HCT116 (cell line): Measurements from ENCODE around the gene TUBA8. TPM values are rescaled to one million over a fixed set of nuclear protein-coding genes. Genes with fewer than 3 reads are reported as not detected.

ENCODE experiments used
- ATAC-seq: fragments of 200-7000 bp; cut with Tn5 transposase; 2 replicates; pipeline ENCODE4 v1.9.1; 2020; ENCODE audit warnings: mild to moderate bottlenecking, moderate library complexity
- BruUV-seq: library from RNA; stranded (reverse); fragments of 400-500 nt; replicated peaks from 2 replicates; lab custom pipeline; 2021; lab: Mats Ljungman, UMichigan
- CTCF ChIA-PET: fragments of 300-600 bp; sonication (Branson Sonifier 250); formaldehyde crosslinking; loops from one replicate; lab custom pipeline; 2021; ENCODE audit warnings: antibody characterized with exemption; lab: Charles Lee
- POLR2A ChIA-PET: fragments of 300-600, 350-600 bp; sonication (Branson Sonifier 250); formaldehyde crosslinking; loops from one replicate; lab custom pipeline; 2021; ENCODE audit warnings: antibody characterized with exemption; lab: Charles Lee
- RAD21 ChIA-PET, 2 experiments: fragments of 300-600 bp; sonication (Branson Sonifier 250); formaldehyde crosslinking; loops; one replicate each; lab custom pipeline; 2023; ENCODE audit warnings: low total read pairs in 2 of 2; ENCODE audit not compliant: uncharacterized antibody in 2 of 2, unreplicated experiment in 2 of 2, low non-redundant PET in 1 of 2; lab: Charles Lee
- DNase-seq: peaks from one replicate; pipeline ENCODE4 v3.0.0-alpha.2; 2010; ENCODE audit warnings: low read depth, low spot score
- H2AFZ ChIP-seq: fragments of 200-600 bp; shearing (Covaris generic), sonication (generic); 2 replicates; pipeline ENCODE4 v1.6.1; 2017; ENCODE audit warnings: low read depth, mixed run types, mixed read lengths, antibody characterized with exemption, low read length; ENCODE audit not compliant: poor library complexity, severe bottlenecking
- H3K27ac ChIP-seq: 2 replicates; pipeline ENCODE4 v1.5.1; 2012; ENCODE audit warnings: low read depth, low read length
- H3K27me3 ChIP-seq: fragments of 200-600 bp; sonication (generic); 2 replicates; pipeline ENCODE4 v1.6.1; 2016; ENCODE audit warnings: mixed run types, low read length, mixed read lengths; ENCODE audit not compliant: insufficient read depth
- H3K36me3 ChIP-seq, 2 experiments: fragments of 200-500 bp in 1 of 2; fragments of 200-600 bp in 1 of 2; sonication (Bioruptor generic) in 1 of 2; sonication (generic) in 1 of 2; 2 replicates each; pipeline versions ENCODE4 v1.5.1 to v1.6.1; 2014 to 2016; ENCODE audit warnings: low read length in 2 of 2, inconsistent platforms in 1 of 2, mixed read lengths in 1 of 2, mixed run types in 1 of 2; ENCODE audit not compliant: insufficient read depth in 2 of 2, control insufficient read depth in 1 of 2
- H3K4me1 ChIP-seq, 2 experiments: fragments of 200-600 bp in 1 of 2; sonication (generic) in 1 of 2; 2 replicates each; pipeline versions ENCODE4 v1.5.1 to v1.6.1; 2012 to 2017; ENCODE audit warnings: low read length in 2 of 2, inconsistent platforms in 1 of 2, mild to moderate bottlenecking in 1 of 2, mixed read lengths in 1 of 2, mixed run types in 1 of 2, moderate library complexity in 1 of 2; ENCODE audit not compliant: insufficient read depth in 2 of 2, control insufficient read depth in 1 of 2
- H3K4me2 ChIP-seq: fragments of 200-600 bp; sonication (generic); 2 replicates; pipeline ENCODE4 v1.6.1; 2017; ENCODE audit warnings: mixed run types, low read length, mixed read lengths
- H3K4me3 ChIP-seq, 2 experiments: fragments of 200-600 bp in 1 of 2; sonication (generic) in 1 of 2; replicated peaks in 1 of 2; 2 replicates each; pipeline ENCODE4 v1.5.1; 2011 to 2016; ENCODE audit warnings: low read length in 2 of 2, control low read depth in 1 of 2, low read depth in 1 of 2, mild to moderate bottlenecking in 1 of 2, mixed read lengths in 1 of 2, mixed run types in 1 of 2
- H3K79me2 ChIP-seq: fragments of 200-600 bp; sonication (generic); 2 replicates; pipeline ENCODE4 v1.6.1; 2017; ENCODE audit warnings: mild to moderate bottlenecking, mixed run types, low read length, moderate library complexity, mixed read lengths; ENCODE audit not compliant: insufficient read depth
- H3K9ac ChIP-seq: fragments of 200-600 bp; sonication (generic); 2 replicates; pipeline ENCODE4 v1.6.1; 2016; ENCODE audit warnings: low read length, mixed read lengths
- H3K9me2 ChIP-seq: fragments of 200-600 bp; sonication (generic), shearing (Covaris generic); 2 replicates; pipeline ENCODE4 v1.6.1; 2017; ENCODE audit warnings: mixed run types, mild to moderate bottlenecking, moderate library complexity; ENCODE audit not compliant: insufficient read depth
- H3K9me3 ChIP-seq, 2 experiments: fragments of 200-500 bp in 1 of 2; fragments of 200-600 bp in 1 of 2; sonication (Bioruptor generic) in 1 of 2; sonication (generic) in 1 of 2; 2 replicates each; pipeline ENCODE4 v1.6.1; 2014 to 2017; ENCODE audit warnings: low read length in 2 of 2, mixed read lengths in 2 of 2, inconsistent platforms in 1 of 2, low read depth in 1 of 2, mild to moderate bottlenecking in 1 of 2, mixed run types in 1 of 2, moderate library complexity in 1 of 2; ENCODE audit not compliant: control insufficient read depth in 1 of 2, insufficient read depth in 1 of 2
- H4K20me1 ChIP-seq: fragments of 200-600 bp; sonication (generic), shearing (Covaris generic); 2 replicates; pipeline ENCODE4 v1.6.1; 2017; ENCODE audit warnings: mixed run types, mild to moderate bottlenecking, moderate library complexity; ENCODE audit not compliant: insufficient read depth
- CBX3 ChIP-seq: IDR thresholded peaks from 2 replicates; pipeline ENCODE4 v1.6.1; 2012; ENCODE audit warnings: low read depth
- CEBPB ChIP-seq: IDR thresholded peaks from 2 replicates; pipeline ENCODE4 v1.6.1; 2012; ENCODE audit warnings: low read depth
- EGR1 ChIP-seq: IDR thresholded peaks from 2 replicates; pipeline ENCODE4 v1.6.1; 2012; ENCODE audit warnings: low read depth
- EZH2 ChIP-seq: fragments of 200-600 bp; sonication (generic); IDR thresholded peaks from 2 replicates; pipeline ENCODE4 v1.6.1; 2017; ENCODE audit warnings: antibody characterized with exemption, mixed run types
- EZH2phosphoT487 ChIP-seq: fragments of 200-600 bp; IDR thresholded peaks from 2 replicates; pipeline ENCODE4 v1.6.1; 2018; ENCODE audit warnings: antibody characterized with exemption, borderline replicate concordance
- POLR2A ChIP-seq: IDR thresholded peaks from 2 replicates; pipeline ENCODE4 v1.7.0; 2011; ENCODE audit warnings: borderline replicate concordance; ENCODE audit not compliant: insufficient read depth, insufficient read length; ENCODE audit errors: extremely low read depth
- POLR2AphosphoS5 ChIP-seq: IDR thresholded peaks from 2 replicates; pipeline ENCODE4 v1.6.1; 2011; ENCODE audit warnings: mild to moderate bottlenecking, low read depth, low read length, moderate library complexity
- RAD21 ChIP-seq: IDR thresholded peaks from 2 replicates; pipeline ENCODE4 v1.6.1; 2012; ENCODE audit warnings: low read depth, mild to moderate bottlenecking
- SIN3A ChIP-seq: IDR thresholded peaks from 2 replicates; pipeline ENCODE4 v1.6.1; 2012; ENCODE audit warnings: low read depth
- SP1 ChIP-seq: IDR thresholded peaks from 2 replicates; pipeline ENCODE4 v1.6.1; 2012; ENCODE audit warnings: low read depth
- TCF7L2 ChIP-seq: IDR thresholded peaks from 2 replicates; pipeline ENCODE4 v1.7.0; 2011; ENCODE audit warnings: borderline replicate concordance, inconsistent platforms; ENCODE audit not compliant: insufficient read depth, insufficient read length; ENCODE audit errors: extremely low read depth
- ZFX ChIP-seq: fragments of 450-650 bp; IDR thresholded peaks from 2 replicates; pipeline ENCODE4 v1.6.1; 2017
- ZNF274 ChIP-seq: fragments of 200-500 bp; sonication (Bioruptor generic); IDR thresholded peaks from 2 replicates; pipeline ENCODE4 v1.6.1; 2014; ENCODE audit warnings: mild to moderate bottlenecking, low read depth, low read length, inconsistent platforms
- intact Hi-C: fragments of 100-400 bp; cut with micrococcal nuclease; formaldehyde crosslinking; loops from 2 replicates; pipeline ENCODE4 v1.10.0; 2022
- total RNA-seq: library from RNA; stranded (reverse); gene quantifications from one replicate; pipeline ENCODE4 v1.2.1, GENCODE V29; 2021; ENCODE audit not compliant: unreplicated experiment
- TF ChIP-seq, protein P1 (sequence below): IDR thresholded peaks from 2 replicates; pipeline ENCODE4 v1.6.1; 2012; ENCODE audit warnings: low read depth
- TF ChIP-seq, protein P2 (sequence below): IDR thresholded peaks from 2 replicates; pipeline ENCODE4 v1.6.1; 2011; ENCODE audit warnings: mild to moderate bottlenecking, low read length, moderate library complexity; ENCODE audit not compliant: insufficient replicate concordance; ENCODE audit errors: extremely low read depth

Gene TUBA8
- total RNA-seq, 1 experiment from 2014 or later = 2.3 TPM

DNA sequence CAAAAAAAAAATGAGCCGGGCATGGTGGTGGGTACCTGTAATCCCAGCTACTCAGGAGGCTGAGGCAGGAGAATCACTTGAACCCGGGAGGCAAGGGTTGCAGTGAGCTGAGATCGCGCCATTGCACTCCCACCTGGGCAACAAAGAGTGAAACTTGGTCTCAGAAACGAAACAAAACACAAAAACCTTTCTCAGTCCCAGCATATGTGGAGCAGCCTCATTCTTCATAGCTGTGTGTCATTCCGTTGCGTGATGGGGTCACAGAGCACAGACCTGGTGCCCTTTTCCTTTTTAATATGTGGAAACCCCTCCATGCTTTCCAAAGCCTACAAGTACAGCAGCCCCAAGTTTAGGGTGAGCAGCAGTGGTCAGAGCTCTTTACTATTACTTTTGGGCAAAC lies 19.1 kb upstream of the TUBA8 start:
- peaks cover 12 to 15% of the 10 kb centered on the region in 2 experiments; a peak in 3 of 4 replicates for H3K36me3 ChIP-seq
- no peaks in the 10 kb centered on the region for H3K27me3 ChIP-seq
- CTCF ChIA-PET = no interaction called here
- H3K9ac ChIP-seq = no peak overlapping the region
- DNase-seq (no peak), ATAC-seq (no peak)
- POLR2A ChIA-PET = no interaction called here
- H3K4me1 ChIP-seq = peaks cover 0 to 6% of the 10 kb centered on the region in 2 experiments; a peak in 1 of 4 replicates
- no TSS peak for BruUV-seq
- RAD21 ChIA-PET = no interaction called here
- no peak overlapping the region for H2AFZ ChIP-seq
- no peaks in the 10 kb centered on the region for H3K9me2 ChIP-seq
- no peaks in the 10 kb centered on the region for H3K79me2 ChIP-seq
- no peak overlapping the region for H3K4me2 ChIP-seq
- TF ChIP-seq EZH2phosphoT487 (no peak), EZH2 (no peak), POLR2A (no peak), CBX3 (no peak), ZFX (no peak)
- H3K9me3 ChIP-seq = no peaks in the 10 kb centered on the region
- H3K4me3 ChIP-seq = no peak overlapping the region
- no peaks in the 10 kb centered on the region for H4K20me1 ChIP-seq
- no peak overlapping the region for H3K27ac ChIP-seq
- intact Hi-C loops = no loop called here

DNA sequence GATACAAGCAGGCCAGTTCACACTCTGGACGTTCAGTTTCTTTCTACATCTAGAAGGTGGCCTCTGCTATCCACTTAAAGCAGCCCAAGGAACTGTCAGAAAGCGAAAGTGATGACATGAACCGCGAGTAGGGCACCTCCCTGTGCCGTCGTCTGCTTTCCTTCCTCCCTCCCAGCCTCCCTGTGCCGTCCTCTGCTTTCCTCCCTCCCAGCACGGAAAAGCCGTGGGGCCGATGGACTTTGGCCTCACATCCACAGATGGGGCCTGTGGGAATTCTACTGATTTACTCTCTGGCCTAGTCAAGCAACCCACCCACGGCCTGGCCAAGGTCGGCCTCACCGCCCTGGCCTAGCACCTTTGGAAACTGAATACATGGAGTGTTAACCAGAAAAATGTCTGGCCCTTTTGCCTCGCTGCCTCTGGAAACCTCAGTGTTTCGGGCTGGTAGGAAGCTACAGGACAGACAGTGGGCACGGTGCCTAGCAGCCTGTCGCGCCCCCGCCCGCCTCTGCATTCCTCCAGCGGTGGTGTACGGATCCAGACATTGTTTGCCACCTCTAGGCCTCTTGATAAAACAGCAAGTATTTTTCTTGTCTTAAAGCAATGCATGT lies 18.6 kb upstream of the TUBA8 start:
- no peaks in the 10 kb centered on the region for H3K9me2 ChIP-seq
- no peak overlapping the region for H3K9ac ChIP-seq
- H3K27me3 ChIP-seq = no peaks in the 10 kb centered on the region
- H3K4me1 ChIP-seq = peaks cover 0 to 6% of the 10 kb centered on the region in 2 experiments; a peak in 1 of 4 replicates
- H3K4me2 ChIP-seq = no peak overlapping the region
- CTCF ChIA-PET = no interaction called here
- H4K20me1 ChIP-seq = no peaks in the 10 kb centered on the region
- H3K79me2 ChIP-seq = no peaks in the 10 kb centered on the region
- POLR2A ChIA-PET = no interaction called here
- BruUV-seq = no TSS peak
- peaks cover 12 to 13% of the 10 kb centered on the region in 2 experiments; a peak in 3 of 4 replicates for H3K36me3 ChIP-seq
- intact Hi-C loops = no loop called here
- ATAC-seq = no peak
- no peak overlapping the region for H3K27ac ChIP-seq
- no peak for DNase-seq
- RAD21 ChIA-PET = no interaction called here
- no peaks in the 10 kb centered on the region for H3K9me3 ChIP-seq
- no peak overlapping the region for H2AFZ ChIP-seq
- no peak overlapping the region for H3K4me3 ChIP-seq
- TF ChIP-seq SIN3A = no peak
- no peak for TF ChIP-seq POLR2A
- TF ChIP-seq ZNF274 = no peak
- no peak for TF ChIP-seq POLR2AphosphoS5
- TF ChIP-seq CEBPB = no peak
- TF ChIP-seq, protein P1, sequence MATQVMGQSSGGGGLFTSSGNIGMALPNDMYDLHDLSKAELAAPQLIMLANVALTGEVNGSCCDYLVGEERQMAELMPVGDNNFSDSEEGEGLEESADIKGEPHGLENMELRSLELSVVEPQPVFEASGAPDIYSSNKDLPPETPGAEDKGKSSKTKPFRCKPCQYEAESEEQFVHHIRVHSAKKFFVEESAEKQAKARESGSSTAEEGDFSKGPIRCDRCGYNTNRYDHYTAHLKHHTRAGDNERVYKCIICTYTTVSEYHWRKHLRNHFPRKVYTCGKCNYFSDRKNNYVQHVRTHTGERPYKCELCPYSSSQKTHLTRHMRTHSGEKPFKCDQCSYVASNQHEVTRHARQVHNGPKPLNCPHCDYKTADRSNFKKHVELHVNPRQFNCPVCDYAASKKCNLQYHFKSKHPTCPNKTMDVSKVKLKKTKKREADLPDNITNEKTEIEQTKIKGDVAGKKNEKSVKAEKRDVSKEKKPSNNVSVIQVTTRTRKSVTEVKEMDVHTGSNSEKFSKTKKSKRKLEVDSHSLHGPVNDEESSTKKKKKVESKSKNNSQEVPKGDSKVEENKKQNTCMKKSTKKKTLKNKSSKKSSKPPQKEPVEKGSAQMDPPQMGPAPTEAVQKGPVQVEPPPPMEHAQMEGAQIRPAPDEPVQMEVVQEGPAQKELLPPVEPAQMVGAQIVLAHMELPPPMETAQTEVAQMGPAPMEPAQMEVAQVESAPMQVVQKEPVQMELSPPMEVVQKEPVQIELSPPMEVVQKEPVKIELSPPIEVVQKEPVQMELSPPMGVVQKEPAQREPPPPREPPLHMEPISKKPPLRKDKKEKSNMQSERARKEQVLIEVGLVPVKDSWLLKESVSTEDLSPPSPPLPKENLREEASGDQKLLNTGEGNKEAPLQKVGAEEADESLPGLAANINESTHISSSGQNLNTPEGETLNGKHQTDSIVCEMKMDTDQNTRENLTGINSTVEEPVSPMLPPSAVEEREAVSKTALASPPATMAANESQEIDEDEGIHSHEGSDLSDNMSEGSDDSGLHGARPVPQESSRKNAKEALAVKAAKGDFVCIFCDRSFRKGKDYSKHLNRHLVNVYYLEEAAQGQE = no peak
- TF ChIP-seq EGR1 = no peak
- no peak for TF ChIP-seq EZH2phosphoT487
- no peak for TF ChIP-seq RAD21
- no peak for TF ChIP-seq SP1
- TF ChIP-seq TCF7L2 = no peak
- TF ChIP-seq, protein P2, sequence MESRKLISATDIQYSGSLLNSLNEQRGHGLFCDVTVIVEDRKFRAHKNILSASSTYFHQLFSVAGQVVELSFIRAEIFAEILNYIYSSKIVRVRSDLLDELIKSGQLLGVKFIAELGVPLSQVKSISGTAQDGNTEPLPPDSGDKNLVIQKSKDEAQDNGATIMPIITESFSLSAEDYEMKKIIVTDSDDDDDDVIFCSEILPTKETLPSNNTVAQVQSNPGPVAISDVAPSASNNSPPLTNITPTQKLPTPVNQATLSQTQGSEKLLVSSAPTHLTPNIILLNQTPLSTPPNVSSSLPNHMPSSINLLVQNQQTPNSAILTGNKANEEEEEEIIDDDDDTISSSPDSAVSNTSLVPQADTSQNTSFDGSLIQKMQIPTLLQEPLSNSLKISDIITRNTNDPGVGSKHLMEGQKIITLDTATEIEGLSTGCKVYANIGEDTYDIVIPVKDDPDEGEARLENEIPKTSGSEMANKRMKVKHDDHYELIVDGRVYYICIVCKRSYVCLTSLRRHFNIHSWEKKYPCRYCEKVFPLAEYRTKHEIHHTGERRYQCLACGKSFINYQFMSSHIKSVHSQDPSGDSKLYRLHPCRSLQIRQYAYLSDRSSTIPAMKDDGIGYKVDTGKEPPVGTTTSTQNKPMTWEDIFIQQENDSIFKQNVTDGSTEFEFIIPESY = no peak
